Endothelial cell (in vitro differentiated cells): ENCODE data around the gene LMBR1L. TPM values are rescaled to one million over a fixed set of nuclear protein-coding genes. Genes with fewer than 3 reads are reported as not detected.
"Not testable (repeated sequence)": the region's sequence is repeated elsewhere in the genome, so short reads cannot be mapped to it uniquely, and the experiment has no call there.

Experiments used
- DNase-seq: peaks from one replicate; pipeline ENCODE4 v3.0.0; 2021; ENCODE audit warnings: low spot score
- H3K27ac Mint-ChIP-seq: one replicate; pipeline ENCODE4 v1.8.0; 2021; ENCODE audit warnings: mixed read lengths, inconsistent platforms; ENCODE audit not compliant: unreplicated experiment
- H3K27me3 Mint-ChIP-seq: one replicate; pipeline ENCODE4 v1.8.0; 2021; ENCODE audit warnings: mild to moderate bottlenecking, moderate library complexity, mixed read lengths, inconsistent platforms; ENCODE audit not compliant: unreplicated experiment
- H3K36me3 Mint-ChIP-seq: one replicate; pipeline ENCODE4 v1.8.0; 2021; ENCODE audit warnings: mild to moderate bottlenecking, low read depth, mixed read lengths, inconsistent platforms; ENCODE audit not compliant: unreplicated experiment
- H3K4me1 Mint-ChIP-seq: one replicate; pipeline ENCODE4 v1.8.0; 2021; ENCODE audit warnings: mild to moderate bottlenecking, mixed read lengths, inconsistent platforms; ENCODE audit not compliant: unreplicated experiment
- H3K4me3 Mint-ChIP-seq: one replicate; pipeline ENCODE4 v1.8.0; 2021; ENCODE audit warnings: mild to moderate bottlenecking, mixed read lengths, inconsistent platforms; ENCODE audit not compliant: unreplicated experiment
- H3K9me3 Mint-ChIP-seq: one replicate; pipeline ENCODE4 v1.8.0; 2021; ENCODE audit warnings: mixed read lengths, inconsistent platforms; ENCODE audit not compliant: unreplicated experiment
- CTCF ChIP-seq: fragments of 200-600 bp; sonication (generic); IDR thresholded peaks from one replicate; pipeline ENCODE4 v1.5.0; 2021; ENCODE audit warnings: antibody characterized with exemption; ENCODE audit not compliant: unreplicated experiment
- total RNA-seq: library from RNA; stranded (reverse); fragmentation: NEBNext Ultra II Directional; extraction: Animal tissue kit (Norgen Biotek cat#: 25700); gene quantifications from one replicate; pipeline ENCODE4 v1.2.1, GENCODE V29; 2021; ENCODE audit not compliant: unreplicated experiment

Gene LMBR1L
- total RNA-seq, 1 donor from 2014 or later = 175 TPM

- no peaks in the 10 kb centered on the region for H3K9me3 Mint-ChIP-seq
- no peaks in the 10 kb centered on the region for H3K36me3 Mint-ChIP-seq
- H3K27ac Mint-ChIP-seq = peak overlapping the region; percentile 58
- peak overlapping the region; percentile 99 for H3K4me3 Mint-ChIP-seq
- H3K27me3 Mint-ChIP-seq = no peaks in the 10 kb centered on the region
- TF ChIP-seq CTCF = no peak
- no peak for DNase-seq
- H3K4me1 Mint-ChIP-seq = peaks cover 5% of the 10 kb centered on the region
Measured at GRCh38 chr12:49068879-49069506, 41.7 kb downstream of the LMBR1L start.

- no peaks in the 10 kb centered on the region for H3K9me3 Mint-ChIP-seq
- H3K36me3 Mint-ChIP-seq = no peaks in the 10 kb centered on the region
- peaks cover 9% of the 10 kb centered on the region for H3K4me1 Mint-ChIP-seq
- H3K27me3 Mint-ChIP-seq = peaks cover 4% of the 10 kb centered on the region
- no peak for DNase-seq
- no peak overlapping the region for H3K4me3 Mint-ChIP-seq
- H3K27ac Mint-ChIP-seq = no peak overlapping the region
- no peak for TF ChIP-seq CTCF
Measured at GRCh38 chr12:49066120-49066519, 44.5 kb downstream of the LMBR1L start.

GRCh38 chr12:49064767-49065152 is 45.9 kb downstream of the LMBR1L start:
- TF ChIP-seq CTCF = no peak
- Mint-ChIP-seq H3K36me3 (no peaks in the 10 kb centered on the region), H3K4me3 (no peak overlapping the region), H3K4me1 (peaks cover 11% of the 10 kb centered on the region), H3K9me3 (no peaks in the 10 kb centered on the region), H3K27me3 (peaks cover 5% of the 10 kb centered on the region), H3K27ac (no peak overlapping the region)
- no peak for DNase-seq

- Mint-ChIP-seq H3K36me3 (peaks cover 11% of the 10 kb centered on the region), H3K27me3 (peaks cover 21% of the 10 kb centered on the region), H3K4me1 (peaks cover 32% of the 10 kb centered on the region)
- H3K27ac Mint-ChIP-seq, DNase-seq, H3K9me3 Mint-ChIP-seq, H3K4me3 Mint-ChIP-seq: not testable (repeated sequence)
Measured at GRCh38 chr12:49061916-49062315, 48.7 kb downstream of the LMBR1L start.

GRCh38 chr12:49061157-49061650 is 49.4 kb downstream of the LMBR1L start:
- peaks cover 39% of the 10 kb centered on the region for H3K4me1 Mint-ChIP-seq
- peaks cover 22% of the 10 kb centered on the region for H3K27me3 Mint-ChIP-seq
- H3K36me3 Mint-ChIP-seq = peaks cover 14% of the 10 kb centered on the region
- TF ChIP-seq CTCF = no peak
- H3K4me3 Mint-ChIP-seq = peak overlapping the region; percentile 96
- H3K27ac Mint-ChIP-seq = peak overlapping the region; percentile 89
- H3K9me3 Mint-ChIP-seq = no peaks in the 10 kb centered on the region
- DNase-seq = no peak
